HepG2 (cell line): ENCODE results near the gene CYP2W1. TPM values are rescaled to one million over a fixed set of nuclear protein-coding genes. Genes with fewer than 3 reads are reported as not detected.
A peak's percentile ranks its signal among the peaks of the same experiment; 100 is the strongest.

Experiments used
- ARNT ChIP-seq: fragments of 450-650 bp; IDR thresholded peaks from 2 replicates; pipeline ENCODE4 v1.6.1; 2017
- ARNTL ChIP-seq: sonication (generic); formaldehyde crosslinking; IDR thresholded peaks from 2 replicates; pipeline ENCODE4 v1.4.0; 2020; ENCODE audit warnings: mild to moderate bottlenecking, missing genetic modification reagents
- BRD4 ChIP-seq: sonication (generic); formaldehyde crosslinking; IDR thresholded peaks from 2 replicates; pipeline ENCODE4 v1.4.0; 2020; ENCODE audit warnings: missing genetic modification reagents
- FLYWCH1 ChIP-seq: sonication (generic); formaldehyde crosslinking; IDR thresholded peaks from 2 replicates; pipeline ENCODE4 v1.8.1; 2023; ENCODE audit warnings: mild to moderate bottlenecking, missing genetic modification reagents
- HDAC1 ChIP-seq: sonication (generic); formaldehyde crosslinking; IDR thresholded peaks from 2 replicates; pipeline ENCODE4 v1.5.1; 2020; ENCODE audit warnings: mild to moderate bottlenecking, missing genetic modification reagents
- MTF1 ChIP-seq: sonication (generic); formaldehyde crosslinking; IDR thresholded peaks from 2 replicates; pipeline ENCODE4 v1.5.0; 2020; ENCODE audit warnings: missing genetic modification reagents
- PCBP1 ChIP-seq: fragments of 200-400 bp; formaldehyde crosslinking; IDR thresholded peaks from 2 replicates; pipeline ENCODE4 v1.6.1; 2017; ENCODE audit warnings: mild to moderate bottlenecking, low read depth, low read length, borderline replicate concordance
- SMYD3 ChIP-seq: sonication (generic); formaldehyde crosslinking; IDR thresholded peaks from 2 replicates; pipeline ENCODE4 v1.8.1; 2023; ENCODE audit warnings: mild to moderate bottlenecking, missing genetic modification reagents
- SPEN ChIP-seq: sonication (generic); formaldehyde crosslinking; IDR thresholded peaks from 2 replicates; pipeline ENCODE4 v1.5.1; 2020; ENCODE audit warnings: low read depth, mild to moderate bottlenecking, missing genetic modification reagents
- SRY ChIP-seq: sonication (generic); formaldehyde crosslinking; IDR thresholded peaks from 2 replicates; pipeline ENCODE4 v1.8.0; 2022; ENCODE audit warnings: mild to moderate bottlenecking, missing genetic modification reagents
- STAG1 ChIP-seq: sonication (generic); formaldehyde crosslinking; IDR thresholded peaks from 2 replicates; pipeline ENCODE4 v1.4.0; 2020; ENCODE audit warnings: missing genetic modification reagents
- TMF1 ChIP-seq: sonication (generic); formaldehyde crosslinking; IDR thresholded peaks from 2 replicates; pipeline ENCODE4 v1.8.1; 2022; ENCODE audit warnings: low read depth, missing genetic modification reagents
- ZBTB1 ChIP-seq: sonication (generic); formaldehyde crosslinking; IDR thresholded peaks from 2 replicates; pipeline ENCODE4 v1.4.0; 2020; ENCODE audit warnings: missing genetic modification reagents, borderline replicate concordance
- ZBTB20 ChIP-seq: sonication (generic); formaldehyde crosslinking; IDR thresholded peaks from 2 replicates; pipeline ENCODE4 v1.8.1; 2023; ENCODE audit warnings: missing genetic modification reagents, low read depth, mild to moderate bottlenecking, borderline replicate concordance
- ZNF232 ChIP-seq: sonication (generic); formaldehyde crosslinking; IDR thresholded peaks from 2 replicates; pipeline ENCODE4 v1.4.0; 2020; ENCODE audit warnings: missing genetic modification reagents, borderline replicate concordance
- ZNF234 ChIP-seq: sonication (generic); formaldehyde crosslinking; conservative IDR thresholded peaks from 2 replicates; pipeline ENCODE4 v1.5.1; 2020; ENCODE audit warnings: mild to moderate bottlenecking, missing genetic modification reagents
- ZNF264 ChIP-seq: sonication (generic); formaldehyde crosslinking; IDR thresholded peaks from 2 replicates; pipeline ENCODE4 v1.4.0; 2020; ENCODE audit warnings: missing genetic modification reagents
- polyA plus RNA-seq, 8 experiments: library from polyadenylated mRNA; depleted of rRNA in 3 of 8; stranded (reverse) in 7 of 8; unstranded in 1 of 8; fragments of >200 nt; fragmentation: Illumina TruSeq in 4 of 8; extraction: Trizol in 4 of 8; gene quantifications; 2 replicates each; pipeline versions ENCODE4 v1.2.1 to v1.2.3, GENCODE V29; 2011 to 2016; ENCODE audit warnings: low read depth in 4 of 8, missing spikeins in 1 of 8, mixed read lengths in 1 of 8; ENCODE audit not compliant: insufficient read depth in 1 of 8
- total RNA-seq, 5 experiments: library from RNA; depleted of rRNA; stranded (reverse); fragments of >200 nt; fragmentation: Illumina TruSeq; extraction: Trizol; gene quantifications; 2 replicates each; pipeline ENCODE4 v1.2.3, GENCODE V29; 2016; ENCODE audit warnings: low read depth in 1 of 5
- TF ChIP-seq, protein P1 (sequence below): sonication (generic); formaldehyde crosslinking; IDR thresholded peaks from 2 replicates; pipeline ENCODE4 v1.4.0; 2020; ENCODE audit warnings: mild to moderate bottlenecking, missing genetic modification reagents
- TF ChIP-seq, protein P2 (sequence below): sonication (generic); formaldehyde crosslinking; IDR thresholded peaks from 2 replicates; pipeline ENCODE4 v1.4.0; 2020; ENCODE audit warnings: missing genetic modification reagents, mild to moderate bottlenecking, borderline replicate concordance
- TF ChIP-seq, protein P3 (sequence below): sonication (generic); formaldehyde crosslinking; IDR thresholded peaks from 2 replicates; pipeline ENCODE4 v1.5.1; 2020; ENCODE audit warnings: mild to moderate bottlenecking, missing genetic modification reagents, moderate library complexity
- TF ChIP-seq, protein P4 (sequence below): sonication (generic); formaldehyde crosslinking; IDR thresholded peaks from 2 replicates; pipeline ENCODE4 v1.8.1; 2022; ENCODE audit warnings: mild to moderate bottlenecking, missing genetic modification reagents
- TF ChIP-seq, protein P5 (sequence below): sonication (generic); formaldehyde crosslinking; IDR thresholded peaks from 2 replicates; pipeline ENCODE4 v1.4.0; 2020; ENCODE audit warnings: mild to moderate bottlenecking, missing genetic modification reagents

Gene CYP2W1
- total and polyA plus RNA-seq, 2 of the 13 experiments (the other 11 are each of a cell fraction or from before 2014, with no cell fraction given): 19.5 to 31.7 TPM

DNA sequence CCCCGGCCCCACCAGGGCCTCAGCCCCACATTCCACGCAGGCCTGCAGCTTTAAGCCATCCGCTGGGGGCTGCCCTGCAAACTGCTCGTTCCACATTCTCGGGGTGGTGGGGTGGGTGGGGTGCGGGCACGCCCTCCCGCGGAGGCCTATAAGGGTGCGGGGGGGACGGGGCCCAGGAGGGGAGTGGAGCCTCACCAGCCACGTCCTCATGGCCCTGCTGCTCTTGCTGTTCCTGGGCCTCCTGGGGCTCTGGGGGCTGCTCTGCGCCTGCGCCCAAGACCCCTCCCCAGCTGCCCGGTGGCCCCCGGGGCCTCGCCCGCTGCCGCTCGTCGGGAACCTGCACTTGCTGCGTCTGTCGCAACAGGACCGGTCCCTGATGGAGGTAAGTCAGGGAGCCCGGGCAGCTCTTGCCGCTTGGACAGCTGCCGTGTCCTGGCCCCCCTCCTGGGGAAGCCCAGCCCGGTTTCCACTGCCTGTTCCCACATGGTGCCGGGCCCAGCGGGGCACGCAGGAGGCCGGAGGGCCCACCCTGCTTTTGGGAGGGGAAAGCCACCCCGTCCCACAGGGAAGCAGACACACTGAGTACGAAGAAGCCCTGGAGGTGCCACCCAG lies at the start of gene CYP2W1 (continued):
- TF ChIP-seq SPEN (CRISPR knock-in tag): no peak; the same call in 1 of the 2 replicates
- TF ChIP-seq ZNF264: 0 out of 2 replicates have a peak, but pooled peaks have one; percentile 49
- TF ChIP-seq, protein P1, sequence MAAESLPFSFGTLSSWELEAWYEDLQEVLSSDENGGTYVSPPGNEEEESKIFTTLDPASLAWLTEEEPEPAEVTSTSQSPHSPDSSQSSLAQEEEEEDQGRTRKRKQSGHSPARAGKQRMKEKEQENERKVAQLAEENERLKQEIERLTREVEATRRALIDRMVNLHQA (CRISPR knock-in tag): no peak
- TF ChIP-seq BRD4 (CRISPR knock-in tag): no peak
- TF ChIP-seq SRY: no peak; the same call in 1 of the 2 replicates
- TF ChIP-seq ZNF234 (CRISPR knock-in tag): no peak
- TF ChIP-seq SMYD3 (CRISPR knock-in tag): no peak; the same call in 1 of the 2 replicates
- TF ChIP-seq, protein P2, sequence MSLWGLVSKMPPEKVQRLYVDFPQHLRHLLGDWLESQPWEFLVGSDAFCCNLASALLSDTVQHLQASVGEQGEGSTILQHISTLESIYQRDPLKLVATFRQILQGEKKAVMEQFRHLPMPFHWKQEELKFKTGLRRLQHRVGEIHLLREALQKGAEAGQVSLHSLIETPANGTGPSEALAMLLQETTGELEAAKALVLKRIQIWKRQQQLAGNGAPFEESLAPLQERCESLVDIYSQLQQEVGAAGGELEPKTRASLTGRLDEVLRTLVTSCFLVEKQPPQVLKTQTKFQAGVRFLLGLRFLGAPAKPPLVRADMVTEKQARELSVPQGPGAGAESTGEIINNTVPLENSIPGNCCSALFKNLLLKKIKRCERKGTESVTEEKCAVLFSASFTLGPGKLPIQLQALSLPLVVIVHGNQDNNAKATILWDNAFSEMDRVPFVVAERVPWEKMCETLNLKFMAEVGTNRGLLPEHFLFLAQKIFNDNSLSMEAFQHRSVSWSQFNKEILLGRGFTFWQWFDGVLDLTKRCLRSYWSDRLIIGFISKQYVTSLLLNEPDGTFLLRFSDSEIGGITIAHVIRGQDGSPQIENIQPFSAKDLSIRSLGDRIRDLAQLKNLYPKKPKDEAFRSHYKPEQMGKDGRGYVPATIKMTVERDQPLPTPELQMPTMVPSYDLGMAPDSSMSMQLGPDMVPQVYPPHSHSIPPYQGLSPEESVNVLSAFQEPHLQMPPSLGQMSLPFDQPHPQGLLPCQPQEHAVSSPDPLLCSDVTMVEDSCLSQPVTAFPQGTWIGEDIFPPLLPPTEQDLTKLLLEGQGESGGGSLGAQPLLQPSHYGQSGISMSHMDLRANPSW: no peak
- TF ChIP-seq, protein P3, sequence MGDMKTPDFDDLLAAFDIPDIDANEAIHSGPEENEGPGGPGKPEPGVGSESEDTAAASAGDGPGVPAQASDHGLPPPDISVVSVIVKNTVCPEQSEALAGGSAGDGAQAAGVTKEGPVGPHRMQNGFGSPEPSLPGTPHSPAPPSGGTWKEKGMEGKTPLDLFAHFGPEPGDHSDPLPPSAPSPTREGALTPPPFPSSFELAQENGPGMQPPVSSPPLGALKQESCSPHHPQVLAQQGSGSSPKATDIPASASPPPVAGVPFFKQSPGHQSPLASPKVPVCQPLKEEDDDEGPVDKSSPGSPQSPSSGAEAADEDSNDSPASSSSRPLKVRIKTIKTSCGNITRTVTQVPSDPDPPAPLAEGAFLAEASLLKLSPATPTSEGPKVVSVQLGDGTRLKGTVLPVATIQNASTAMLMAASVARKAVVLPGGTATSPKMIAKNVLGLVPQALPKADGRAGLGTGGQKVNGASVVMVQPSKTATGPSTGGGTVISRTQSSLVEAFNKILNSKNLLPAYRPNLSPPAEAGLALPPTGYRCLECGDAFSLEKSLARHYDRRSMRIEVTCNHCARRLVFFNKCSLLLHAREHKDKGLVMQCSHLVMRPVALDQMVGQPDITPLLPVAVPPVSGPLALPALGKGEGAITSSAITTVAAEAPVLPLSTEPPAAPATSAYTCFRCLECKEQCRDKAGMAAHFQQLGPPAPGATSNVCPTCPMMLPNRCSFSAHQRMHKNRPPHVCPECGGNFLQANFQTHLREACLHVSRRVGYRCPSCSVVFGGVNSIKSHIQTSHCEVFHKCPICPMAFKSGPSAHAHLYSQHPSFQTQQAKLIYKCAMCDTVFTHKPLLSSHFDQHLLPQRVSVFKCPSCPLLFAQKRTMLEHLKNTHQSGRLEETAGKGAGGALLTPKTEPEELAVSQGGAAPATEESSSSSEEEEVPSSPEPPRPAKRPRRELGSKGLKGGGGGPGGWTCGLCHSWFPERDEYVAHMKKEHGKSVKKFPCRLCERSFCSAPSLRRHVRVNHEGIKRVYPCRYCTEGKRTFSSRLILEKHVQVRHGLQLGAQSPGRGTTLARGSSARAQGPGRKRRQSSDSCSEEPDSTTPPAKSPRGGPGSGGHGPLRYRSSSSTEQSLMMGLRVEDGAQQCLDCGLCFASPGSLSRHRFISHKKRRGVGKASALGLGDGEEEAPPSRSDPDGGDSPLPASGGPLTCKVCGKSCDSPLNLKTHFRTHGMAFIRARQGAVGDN (CRISPR knock-in tag): peak; percentile 85
- 0 out of 2 replicates have a peak, but pooled peaks have one; percentile 1 for TF ChIP-seq ZNF232 (CRISPR knock-in tag)
- TF ChIP-seq, protein P4, sequence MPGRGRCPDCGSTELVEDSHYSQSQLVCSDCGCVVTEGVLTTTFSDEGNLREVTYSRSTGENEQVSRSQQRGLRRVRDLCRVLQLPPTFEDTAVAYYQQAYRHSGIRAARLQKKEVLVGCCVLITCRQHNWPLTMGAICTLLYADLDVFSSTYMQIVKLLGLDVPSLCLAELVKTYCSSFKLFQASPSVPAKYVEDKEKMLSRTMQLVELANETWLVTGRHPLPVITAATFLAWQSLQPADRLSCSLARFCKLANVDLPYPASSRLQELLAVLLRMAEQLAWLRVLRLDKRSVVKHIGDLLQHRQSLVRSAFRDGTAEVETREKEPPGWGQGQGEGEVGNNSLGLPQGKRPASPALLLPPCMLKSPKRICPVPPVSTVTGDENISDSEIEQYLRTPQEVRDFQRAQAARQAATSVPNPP (CRISPR knock-in tag): no peak
- no peak for TF ChIP-seq ZBTB20 (CRISPR knock-in tag)
- no peak for TF ChIP-seq ZBTB1
- TF ChIP-seq STAG1: peak; percentile 20; the same call in 1 of the 2 replicates
- peak; percentile 18; the same call in 1 of the 2 replicates for TF ChIP-seq PCBP1
- TF ChIP-seq MTF1 (CRISPR knock-in tag): no peak
- 0 out of 2 replicates have a peak, but pooled peaks have one; percentile 68 for TF ChIP-seq TMF1
- no peak for TF ChIP-seq FLYWCH1 (CRISPR knock-in tag)
- TF ChIP-seq HDAC1: no peak
- no peak for TF ChIP-seq ARNT
- TF ChIP-seq ARNTL (CRISPR knock-in tag): no peak; the same call in 1 of the 2 replicates
- TF ChIP-seq, protein P5, sequence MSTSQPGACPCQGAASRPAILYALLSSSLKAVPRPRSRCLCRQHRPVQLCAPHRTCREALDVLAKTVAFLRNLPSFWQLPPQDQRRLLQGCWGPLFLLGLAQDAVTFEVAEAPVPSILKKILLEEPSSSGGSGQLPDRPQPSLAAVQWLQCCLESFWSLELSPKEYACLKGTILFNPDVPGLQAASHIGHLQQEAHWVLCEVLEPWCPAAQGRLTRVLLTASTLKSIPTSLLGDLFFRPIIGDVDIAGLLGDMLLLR: no peak
